ENCODE results near the gene SLC28A3. TPM values are rescaled to one million over a fixed set of nuclear protein-coding genes. Genes with fewer than 3 reads are reported as not detected.

SLC28A3 gene
- total RNA-seq, 2 experiments from 2014 or later = not detected

DNA sequence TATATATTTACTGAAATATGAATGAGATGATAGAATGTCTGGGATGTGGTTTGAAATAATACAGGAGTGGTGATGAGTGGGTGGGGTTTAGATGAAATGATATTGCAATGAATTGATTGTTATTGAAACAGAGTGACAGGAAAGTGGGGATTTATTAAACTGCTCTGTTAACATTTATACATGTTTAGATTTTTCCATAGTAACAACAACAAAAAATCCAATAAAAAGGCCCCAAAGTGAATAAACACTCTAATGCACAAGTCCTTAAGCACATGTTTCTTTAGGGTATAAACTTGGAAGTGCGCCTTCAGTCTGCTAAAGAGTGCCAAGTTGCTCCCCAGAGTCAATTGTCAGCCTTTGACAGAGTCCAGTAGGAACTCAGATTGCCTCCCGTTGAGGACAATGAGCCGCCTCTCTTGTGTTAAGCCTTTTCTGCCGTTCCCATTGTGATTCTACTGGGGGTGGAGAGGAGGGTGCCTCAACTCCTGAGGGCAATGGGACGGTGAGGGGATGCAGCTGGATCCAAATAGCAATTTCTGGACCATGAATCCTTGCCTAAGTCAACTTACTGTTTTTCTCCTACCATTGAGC lies 112.3 kb downstream of the SLC28A3 start:
- Histone ChIP-seq H3K4me1 (ENCODE audit: insufficient read depth, low read length, poor library complexity, severe bottlenecking) (no peaks in the 10 kb centered on the region), H3K27ac (ENCODE audit: low read depth, low read length, poor library complexity, severe bottlenecking) (no peak overlapping the region), H3K9me2 (ENCODE audit: insufficient read depth, low read length) (no peaks in the 10 kb centered on the region), H2AFZ (ENCODE audit: low read length) (no peak overlapping the region), H3K9me3 (ENCODE audit: low read length) (no peaks in the 10 kb centered on the region), H3K79me2 (ENCODE audit: insufficient read depth, low read depth, low read length) (no peaks in the 10 kb centered on the region), H3K4me2 (ENCODE audit: low read length) (no peak overlapping the region), H3K4me3 (ENCODE audit: low read depth, low read length, poor library complexity, severe bottlenecking) (no peak overlapping the region), H4K20me1 (ENCODE audit: insufficient read depth, low read length) (no peaks in the 10 kb centered on the region), H3K36me3 (ENCODE audit: insufficient read depth, low read length) (no peaks in the 10 kb centered on the region)
- intact Hi-C loops (cut with micrococcal nuclease; ENCODE audit: unreplicated experiment) = no loop called here
- DNase-seq (ENCODE audit: low spot score) = no peak
- ChIA-PET POLR2A (interaction anchor here (0.9 to 1.4 kb wide), 2 partner anchors 26 to 27 kb away, joined by 3 to 4 read pairs; no protein-coding TSS in a partner anchor), CTCF (ENCODE audit: unreplicated experiment) (no interaction called here)
- no peak for TF ChIP-seq EZH2phosphoT487 (IDR thresholded peaks at IDR 0.05; ENCODE audit: borderline replicate concordance, low read depth, low read length)
- TF ChIP-seq, protein P1, sequence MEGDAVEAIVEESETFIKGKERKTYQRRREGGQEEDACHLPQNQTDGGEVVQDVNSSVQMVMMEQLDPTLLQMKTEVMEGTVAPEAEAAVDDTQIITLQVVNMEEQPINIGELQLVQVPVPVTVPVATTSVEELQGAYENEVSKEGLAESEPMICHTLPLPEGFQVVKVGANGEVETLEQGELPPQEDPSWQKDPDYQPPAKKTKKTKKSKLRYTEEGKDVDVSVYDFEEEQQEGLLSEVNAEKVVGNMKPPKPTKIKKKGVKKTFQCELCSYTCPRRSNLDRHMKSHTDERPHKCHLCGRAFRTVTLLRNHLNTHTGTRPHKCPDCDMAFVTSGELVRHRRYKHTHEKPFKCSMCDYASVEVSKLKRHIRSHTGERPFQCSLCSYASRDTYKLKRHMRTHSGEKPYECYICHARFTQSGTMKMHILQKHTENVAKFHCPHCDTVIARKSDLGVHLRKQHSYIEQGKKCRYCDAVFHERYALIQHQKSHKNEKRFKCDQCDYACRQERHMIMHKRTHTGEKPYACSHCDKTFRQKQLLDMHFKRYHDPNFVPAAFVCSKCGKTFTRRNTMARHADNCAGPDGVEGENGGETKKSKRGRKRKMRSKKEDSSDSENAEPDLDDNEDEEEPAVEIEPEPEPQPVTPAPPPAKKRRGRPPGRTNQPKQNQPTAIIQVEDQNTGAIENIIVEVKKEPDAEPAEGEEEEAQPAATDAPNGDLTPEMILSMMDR (conservative IDR thresholded peaks at IDR 0.05; ENCODE audit: low read length) = no peak
- no TSS peak for BruUV-seq (replicated peaks)

DNA sequence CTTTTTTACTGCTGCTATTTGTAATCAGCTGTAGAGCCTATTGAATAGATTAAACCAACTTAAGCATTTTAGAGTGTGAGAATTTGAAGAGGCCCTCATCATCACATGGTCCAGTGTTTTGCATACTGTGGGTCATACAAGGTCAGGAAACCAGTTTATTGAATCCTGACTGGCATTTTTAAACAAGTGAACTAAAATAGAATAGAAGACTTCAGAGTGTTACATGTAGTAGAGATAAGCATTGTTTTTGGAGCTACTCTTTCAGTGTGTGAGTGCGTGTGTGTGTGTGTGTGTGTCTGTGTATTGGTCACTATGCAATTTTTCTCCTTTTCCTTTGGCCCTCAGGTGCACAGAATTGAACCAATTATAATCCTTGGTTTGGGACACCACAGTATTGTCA lies 114.4 kb downstream of the SLC28A3 start:
- POLR2A ChIA-PET = interaction anchor here (0.7 kb wide), 1 partner anchor 211 kb away, joined by 4 read pairs; no protein-coding TSS in a partner anchor
- no peak overlapping the region for H3K27ac ChIP-seq (ENCODE audit: low read depth, low read length, poor library complexity, severe bottlenecking)

More for the DNA sequence above, 114.4 kb downstream of the SLC28A3 start:
- TF ChIP-seq EZH2phosphoT487 (IDR thresholded peaks at IDR 0.05; ENCODE audit: borderline replicate concordance, low read depth, low read length) = no peak
- TF ChIP-seq, protein P1 (conservative IDR thresholded peaks at IDR 0.05; ENCODE audit: low read length) = no peak
- intact Hi-C loops (cut with micrococcal nuclease; ENCODE audit: unreplicated experiment) = no loop called here
- no peaks in the 10 kb centered on the region for H4K20me1 ChIP-seq (ENCODE audit: insufficient read depth, low read length)
- no peaks in the 10 kb centered on the region for H3K9me2 ChIP-seq (ENCODE audit: insufficient read depth, low read length)
- H3K4me1 ChIP-seq (ENCODE audit: insufficient read depth, low read length, poor library complexity, severe bottlenecking) = no peaks in the 10 kb centered on the region
- no peak overlapping the region for H2AFZ ChIP-seq (ENCODE audit: low read length)
- H3K4me2 ChIP-seq (ENCODE audit: low read length) = no peak overlapping the region
- DNase-seq (ENCODE audit: low spot score) = no peak
- BruUV-seq (replicated peaks) = no TSS peak
- CTCF ChIA-PET (ENCODE audit: unreplicated experiment) = no interaction called here
- H3K36me3 ChIP-seq (ENCODE audit: insufficient read depth, low read length) = no peaks in the 10 kb centered on the region
- H3K4me3 ChIP-seq (ENCODE audit: low read depth, low read length, poor library complexity, severe bottlenecking) = no peak overlapping the region
- H3K79me2 ChIP-seq (ENCODE audit: insufficient read depth, low read depth, low read length) = no peaks in the 10 kb centered on the region
- H3K9me3 ChIP-seq (ENCODE audit: low read length) = no peaks in the 10 kb centered on the region
